Epithelial cell of proximal tubule (primary cell): ENCODE results near the gene CYP26C1. TPM values are rescaled to one million over a fixed set of nuclear protein-coding genes. Genes with fewer than 3 reads are reported as not detected.

Experiments used
- DNase-seq: peaks from one replicate; pipeline ENCODE4 v3.0.0-alpha.2; 2011; ENCODE audit warnings: low read depth
- H3K4me3 ChIP-seq: 2 replicates; pipeline ENCODE4 v1.5.1; 2011; ENCODE audit warnings: low read depth, mild to moderate bottlenecking, low read length
- CTCF ChIP-seq: conservative IDR thresholded peaks from 2 replicates; pipeline ENCODE4 v1.5.1; 2012; ENCODE audit warnings: low read depth, mild to moderate bottlenecking, low read length
- total RNA-seq: library from RNA; depleted of rRNA; stranded (reverse); fragments of >200 nt; gene quantifications from 2 replicates; pipeline ENCODE4 v1.2.3, GENCODE V29; 2015

Gene CYP26C1, protein sequence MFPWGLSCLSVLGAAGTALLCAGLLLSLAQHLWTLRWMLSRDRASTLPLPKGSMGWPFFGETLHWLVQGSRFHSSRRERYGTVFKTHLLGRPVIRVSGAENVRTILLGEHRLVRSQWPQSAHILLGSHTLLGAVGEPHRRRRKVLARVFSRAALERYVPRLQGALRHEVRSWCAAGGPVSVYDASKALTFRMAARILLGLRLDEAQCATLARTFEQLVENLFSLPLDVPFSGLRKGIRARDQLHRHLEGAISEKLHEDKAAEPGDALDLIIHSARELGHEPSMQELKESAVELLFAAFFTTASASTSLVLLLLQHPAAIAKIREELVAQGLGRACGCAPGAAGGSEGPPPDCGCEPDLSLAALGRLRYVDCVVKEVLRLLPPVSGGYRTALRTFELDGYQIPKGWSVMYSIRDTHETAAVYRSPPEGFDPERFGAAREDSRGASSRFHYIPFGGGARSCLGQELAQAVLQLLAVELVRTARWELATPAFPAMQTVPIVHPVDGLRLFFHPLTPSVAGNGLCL
- total RNA-seq = 0.06 and 0.43 TPM in 2 replicates

- no peak for TF ChIP-seq CTCF
- no peak within 1 kb of the TSS for H3K4me3 ChIP-seq
- DNase-seq = no peak
Observed at GRCh38 chr10:93059975-93060886, at the start of gene CYP26C1. CYP26C1 (plus strand) TSS chr10:93060798; CDS start chr10:93061264, 466 bp downstream.

DNA sequence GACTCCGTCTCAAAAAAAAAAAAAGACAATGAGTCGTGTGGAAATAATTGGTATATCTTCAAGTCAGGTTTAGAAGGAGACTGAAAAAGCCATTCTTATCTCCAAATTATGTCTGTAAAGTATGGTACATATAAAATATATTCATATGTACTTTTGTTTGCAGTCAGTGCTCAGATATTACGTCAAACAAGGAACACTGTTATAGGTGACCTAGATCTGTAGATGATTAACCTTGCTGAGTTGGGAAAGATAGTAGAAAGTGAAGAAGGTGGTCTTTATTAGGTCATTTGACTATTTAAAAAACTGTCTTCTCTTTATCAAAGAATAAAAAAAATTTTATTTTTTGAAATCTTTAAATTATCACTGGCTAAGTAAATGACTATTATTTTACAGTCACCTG, 44.9 kb upstream of the CYP26C1 start:
- DNase-seq = no peak
- H3K4me3 ChIP-seq = no peak overlapping the region
- TF ChIP-seq CTCF = no peak

DNA sequence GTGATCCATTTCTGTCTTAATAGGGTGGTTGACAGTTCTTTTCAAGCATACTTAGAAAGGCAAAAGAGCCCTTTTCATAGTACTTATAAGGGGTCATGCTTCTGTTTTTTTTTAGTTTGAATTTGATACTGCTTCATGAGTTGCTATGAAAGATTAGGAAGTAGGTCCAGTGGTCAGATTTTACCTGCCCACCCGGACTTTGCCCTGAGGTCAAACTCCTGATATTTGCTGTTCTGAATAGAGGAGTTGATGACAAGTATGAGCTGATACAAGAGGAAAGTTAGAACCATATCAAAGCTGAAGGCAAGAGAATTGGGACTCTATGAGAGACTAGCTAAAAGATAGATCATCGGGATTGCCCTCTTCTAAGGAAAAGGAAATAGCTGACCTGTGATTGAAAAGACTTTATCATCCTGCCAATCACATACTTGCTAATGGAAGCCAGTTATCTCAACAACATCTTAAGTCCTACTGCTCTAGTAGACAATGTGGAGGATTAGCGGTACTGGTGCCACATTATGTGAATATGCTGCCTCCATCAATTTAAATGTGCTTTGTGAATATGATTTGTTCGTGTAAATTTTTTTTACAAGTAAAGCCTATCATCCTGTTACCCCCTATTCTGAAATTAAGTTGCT, 37.5 kb upstream of the CYP26C1 start:
- no peak for DNase-seq
- no peak for TF ChIP-seq CTCF
- no peak overlapping the region for H3K4me3 ChIP-seq

DNA sequence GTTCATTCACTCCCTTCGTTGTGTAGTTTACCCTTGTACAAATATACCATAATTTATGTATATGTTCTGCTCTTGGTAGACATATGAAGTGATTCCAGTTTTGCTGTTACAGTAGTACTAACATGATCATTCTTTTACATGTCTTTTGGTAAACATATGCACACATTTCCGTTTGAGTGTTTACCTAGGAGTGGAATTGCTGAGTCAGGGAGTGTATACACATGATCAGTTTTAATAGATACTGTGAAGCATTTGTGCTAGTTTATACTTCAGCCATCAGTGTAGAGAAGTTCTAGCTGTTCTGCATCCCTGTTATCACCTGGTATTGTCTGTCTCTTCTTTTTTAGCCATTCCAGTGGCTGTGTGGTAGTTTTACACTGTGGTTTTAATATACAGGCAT, 34.5 kb upstream of the CYP26C1 start:
- H3K4me3 ChIP-seq = no peak overlapping the region
- DNase-seq = no peak
- no peak for TF ChIP-seq CTCF

GRCh38 chr10:93027508-93027907, 33.1 kb upstream of the CYP26C1 start:
- TF ChIP-seq CTCF = no peak
- H3K4me3 ChIP-seq = no peak overlapping the region
- DNase-seq = no peak

GRCh38 chr10:93028883-93029282, 31.7 kb upstream of the CYP26C1 start:
- no peak for DNase-seq
- no peak for TF ChIP-seq CTCF
- H3K4me3 ChIP-seq = no peak overlapping the region
